Measurements from ENCODE around the gene ABCG4.

ABCG4 gene

GRCh38 chr11:119207415-119207960 is 58.6 kb downstream of the ABCG4 start:
- no peak for DNase-seq (ENCODE audit: low spot score)

- DNase-seq (ENCODE audit: low spot score) = no peak
Observed at GRCh38 chr11:119209186-119209585, 60.3 kb downstream of the ABCG4 start.

- DNase-seq (ENCODE audit: low spot score) = no peak
Observed at GRCh38 chr11:119210050-119210449, 61.2 kb downstream of the ABCG4 start.
